NCI-H226 (cell line): ENCODE data around the gene ADAM17.

ENCODE experiments used
- DNase-seq: peaks from one replicate; pipeline ENCODE4 v3.0.0-alpha.2; 2015

Gene ADAM17

DNA sequence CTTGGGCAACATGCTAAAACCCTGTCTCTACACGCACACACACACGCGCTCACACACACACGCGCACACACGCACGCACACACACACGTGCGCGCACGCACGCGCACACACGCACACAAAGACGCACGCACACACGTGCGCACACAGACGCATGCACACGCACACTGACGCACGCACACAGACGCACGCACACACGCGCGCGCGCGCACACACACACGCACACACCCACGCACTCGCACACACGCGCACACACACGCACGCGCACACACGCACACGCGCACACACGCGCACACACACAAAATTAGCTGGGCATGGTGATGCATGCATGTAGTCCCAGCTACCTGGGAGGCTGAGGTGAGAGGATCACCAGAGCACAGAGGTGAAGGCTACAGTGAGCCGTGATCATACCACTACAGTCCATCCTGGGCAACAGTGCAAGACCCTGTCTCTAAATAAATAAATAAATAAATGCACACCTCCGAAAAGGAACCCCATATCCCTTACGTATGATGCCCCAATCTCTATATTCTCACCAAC is 89.4 kb downstream of the ADAM17 start:
- DNase-seq, result no peak

DNA sequence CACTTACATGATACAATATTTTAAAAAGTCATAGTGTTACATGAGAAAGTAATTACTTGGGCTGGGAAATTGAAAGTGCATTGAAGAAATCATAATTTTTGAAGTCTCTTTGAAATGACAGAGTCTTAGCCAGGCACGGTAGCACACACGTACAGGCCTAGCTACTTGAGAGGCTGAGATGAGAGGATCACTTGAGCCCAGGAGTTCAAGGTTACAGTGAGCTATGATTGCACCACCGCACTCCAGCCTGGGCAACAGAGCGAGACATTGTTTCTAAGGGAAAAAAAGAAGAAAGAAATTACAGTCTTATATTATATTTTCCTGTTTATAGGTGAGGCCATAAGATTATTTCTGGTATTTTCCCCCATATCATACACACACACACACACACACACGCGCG is 90.5 kb downstream of the ADAM17 start:
- no peak for DNase-seq

DNA sequence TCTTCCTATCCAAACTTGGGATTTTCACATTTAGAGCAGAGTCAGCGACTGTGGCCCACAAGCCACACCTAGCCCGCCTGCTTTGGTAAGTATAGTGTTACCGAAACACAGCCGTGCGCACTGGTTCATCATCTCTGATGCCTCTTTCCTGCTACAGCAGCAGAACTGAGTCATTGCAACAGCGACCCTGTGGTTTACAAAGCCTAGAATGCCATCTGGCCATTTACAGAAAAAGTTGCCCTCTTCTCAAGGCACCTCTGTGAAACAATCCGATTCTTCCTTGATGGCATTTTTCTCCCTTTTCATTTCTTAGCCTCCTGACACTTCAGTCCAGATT is 92.0 kb downstream of the ADAM17 start:
- no peak for DNase-seq

GRCh38 chr2:9462886-9463697 is 92.5 kb downstream of the ADAM17 start:
- DNase-seq, result no peak

DNA sequence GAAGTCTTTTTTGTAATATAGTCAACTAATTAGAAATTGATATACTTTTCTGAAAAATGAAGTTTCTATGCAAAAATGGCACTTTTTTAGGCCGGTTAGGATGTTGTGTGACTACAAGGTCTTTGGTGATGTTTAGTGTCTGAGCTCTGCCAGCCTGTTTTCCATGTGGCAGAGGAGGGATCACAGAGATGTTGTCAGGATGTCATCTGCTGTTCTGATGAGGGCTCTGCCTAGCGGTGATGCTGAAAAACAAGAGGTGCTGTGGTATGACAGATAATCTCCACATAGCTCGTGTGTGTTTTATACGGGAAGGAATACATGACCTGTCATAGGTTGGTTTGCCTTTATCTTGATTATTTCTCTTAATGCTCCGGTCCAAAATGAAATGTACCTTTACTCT is 93.3 kb downstream of the ADAM17 start:
- DNase-seq, result no peak

DNA sequence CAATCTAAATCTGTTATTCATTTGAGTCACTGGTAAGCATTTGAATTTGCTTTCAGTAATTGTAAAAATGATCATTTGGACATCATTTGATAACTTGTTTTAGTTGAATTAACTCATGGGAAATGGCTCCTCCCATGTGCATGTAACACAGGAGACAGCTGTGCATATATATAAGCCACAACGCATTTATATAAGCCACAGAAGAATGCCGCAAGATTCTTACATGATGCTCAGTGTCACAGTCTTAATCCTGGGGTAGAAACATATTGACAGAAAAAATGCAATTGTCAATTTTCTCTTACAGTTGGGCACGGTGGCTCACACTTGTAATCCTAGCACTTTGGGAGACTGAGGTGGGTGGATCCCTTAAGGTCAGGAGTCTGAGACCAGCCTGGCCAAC is 94.6 kb downstream of the ADAM17 start:
- no peak for DNase-seq

DNA sequence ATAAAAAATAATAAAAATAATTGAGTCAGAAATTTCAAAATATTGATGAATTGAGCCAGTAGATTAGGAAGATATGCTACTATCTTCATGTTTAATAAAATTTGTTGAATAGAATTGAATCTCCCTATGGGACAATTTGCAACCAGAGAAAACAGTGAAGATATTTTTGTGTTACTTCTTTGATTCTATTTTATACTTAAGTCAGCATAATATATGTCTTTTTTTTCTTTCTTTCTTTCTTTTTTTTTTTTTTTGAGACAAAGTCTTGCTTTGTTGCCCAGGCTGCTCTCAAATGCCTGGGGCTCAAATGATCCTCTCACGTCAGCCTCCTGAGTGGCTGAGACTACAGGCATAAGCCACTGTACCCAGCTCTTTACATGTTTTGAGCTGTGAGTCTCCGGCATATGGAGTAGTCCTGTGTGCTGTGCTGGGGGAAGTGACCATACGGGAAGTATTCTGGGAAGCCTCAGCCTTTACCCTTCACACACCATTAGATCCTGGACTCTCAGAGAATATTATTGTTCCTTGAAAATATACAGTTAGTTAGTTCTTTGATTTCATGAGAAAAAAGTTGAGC is 95.1 kb downstream of the ADAM17 start:
- no peak for DNase-seq

DNA sequence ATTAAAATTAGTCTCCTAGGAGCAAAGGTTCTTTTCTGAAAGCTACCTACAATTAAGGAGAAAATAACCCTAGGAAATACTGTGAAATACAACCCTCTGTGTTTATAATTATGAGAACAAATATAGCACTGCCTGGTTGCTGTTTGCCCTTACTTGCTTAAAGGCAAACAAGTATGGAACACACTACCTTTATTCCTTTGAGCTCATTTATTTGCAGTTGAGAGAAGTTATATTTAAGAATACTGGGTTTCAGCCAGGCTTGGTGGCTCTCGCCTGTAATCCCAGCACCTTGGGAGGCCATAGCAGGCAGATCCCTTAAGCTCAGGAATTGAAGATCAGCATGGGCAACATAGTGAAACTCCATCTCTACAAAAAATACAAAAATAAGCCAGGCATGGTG is 104.4 kb downstream of the ADAM17 start:
- DNase-seq, result no peak

DNA sequence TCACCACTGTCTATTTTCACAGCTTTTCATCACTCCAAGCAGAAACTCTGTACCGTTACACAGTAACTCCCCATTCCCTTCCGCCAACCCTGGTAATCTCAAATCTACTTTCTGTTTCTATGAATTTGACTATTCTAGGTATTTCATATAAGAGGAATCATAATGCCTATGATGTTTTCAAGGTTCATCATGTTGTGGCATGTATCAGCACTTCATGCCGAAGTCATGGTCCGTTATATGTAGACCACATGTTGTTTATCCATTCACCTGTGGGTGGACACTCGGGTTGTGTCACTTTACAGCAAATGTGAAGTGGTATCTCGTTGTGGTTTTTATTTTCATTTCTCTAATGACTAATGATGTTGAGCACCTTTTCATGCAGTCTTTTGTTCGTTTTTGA is 110.5 kb downstream of the ADAM17 start:
- DNase-seq, result no peak

- DNase-seq, result no peak
Observed at GRCh38 chr2:9443526-9443925, 112.1 kb downstream of the ADAM17 start.

DNA sequence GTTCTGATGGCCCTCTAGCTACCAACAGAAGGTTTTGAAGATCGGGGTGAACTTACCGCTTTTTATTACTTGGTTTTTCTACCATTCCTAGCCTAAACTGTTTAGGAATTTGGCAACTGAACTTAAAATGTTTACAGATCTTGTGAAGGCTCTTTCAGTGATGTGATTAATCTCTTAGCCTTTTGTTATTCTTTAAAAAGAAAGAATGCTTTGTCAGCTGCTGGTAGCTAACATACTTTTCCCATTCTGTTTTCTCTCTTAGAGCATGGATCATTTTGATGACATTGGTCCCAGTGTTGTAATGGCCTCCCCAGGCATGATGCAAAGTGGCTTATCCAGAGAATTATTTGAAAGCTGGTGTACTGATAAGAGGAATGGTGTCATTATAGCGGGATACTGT is 114.1 kb downstream of the ADAM17 start:
- DNase-seq, result no peak

- no peak for DNase-seq
Observed at GRCh38 chr2:9440058-9440727, 115.4 kb downstream of the ADAM17 start.

- no peak for DNase-seq
Observed at GRCh38 chr2:9439536-9439935, 116.1 kb downstream of the ADAM17 start.
